DMS53 (cell line): Measurements from ENCODE around the gene TYRP1.
A peak's percentile ranks its signal among the peaks of the same experiment; 100 is the strongest.

Experiments used
- DNase-seq: peaks from one replicate; lab custom pipeline; 2025; lab: John Stamatoyannopoulos, UW

Gene TYRP1

DNA sequence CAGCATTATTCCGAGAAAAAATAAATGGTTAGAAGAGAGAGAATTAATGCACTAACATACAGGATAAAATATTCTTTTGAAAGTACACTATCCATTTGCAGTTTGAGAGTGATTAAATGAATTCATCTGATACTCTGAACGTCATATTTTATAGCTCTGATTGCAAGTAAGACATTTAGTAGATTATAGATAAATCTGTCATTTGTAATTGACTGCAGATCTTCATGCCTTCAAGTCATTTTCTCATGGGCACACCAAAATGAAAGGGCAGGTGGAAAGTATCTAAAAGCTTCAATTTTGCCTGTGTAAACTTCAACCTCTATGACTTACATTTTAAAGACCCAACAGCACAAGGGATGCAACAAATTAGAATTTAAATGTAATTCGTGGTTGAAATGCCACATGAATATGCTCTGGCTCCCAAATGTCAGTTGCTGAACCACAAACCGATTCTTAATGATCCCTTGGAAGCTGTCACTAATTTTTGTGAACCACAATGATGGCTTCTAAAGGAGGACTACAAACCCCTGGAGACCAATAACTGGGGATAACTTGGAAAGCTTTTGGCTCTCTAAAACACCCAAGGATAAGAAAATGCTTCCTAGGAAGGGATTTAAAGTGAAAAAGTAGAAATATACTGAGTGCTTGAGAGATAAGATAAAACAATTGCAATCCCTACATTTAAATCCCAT is 3.9 kb downstream of the TYRP1 start:
- no peak for DNase-seq

DNA sequence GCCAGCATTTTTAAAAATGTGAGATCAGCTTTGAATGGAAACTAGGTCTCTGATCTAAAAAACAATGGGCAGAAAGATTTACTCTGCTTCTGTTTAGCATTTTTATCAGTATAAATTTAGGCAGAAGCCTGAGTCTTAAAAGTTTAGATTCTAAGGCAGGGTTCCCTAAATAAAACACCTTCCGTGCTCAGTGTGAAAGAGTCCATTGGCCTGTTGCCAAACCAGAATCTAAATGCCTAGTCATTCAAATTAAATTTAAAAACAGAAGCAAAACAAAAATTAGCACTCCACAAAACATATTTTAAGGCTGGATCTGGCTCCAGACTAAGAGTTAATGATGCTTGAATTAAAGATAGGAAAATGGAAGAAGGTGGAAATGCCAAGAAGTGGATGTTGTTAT is 4.5 kb downstream of the TYRP1 start:
- no peak for DNase-seq

DNA sequence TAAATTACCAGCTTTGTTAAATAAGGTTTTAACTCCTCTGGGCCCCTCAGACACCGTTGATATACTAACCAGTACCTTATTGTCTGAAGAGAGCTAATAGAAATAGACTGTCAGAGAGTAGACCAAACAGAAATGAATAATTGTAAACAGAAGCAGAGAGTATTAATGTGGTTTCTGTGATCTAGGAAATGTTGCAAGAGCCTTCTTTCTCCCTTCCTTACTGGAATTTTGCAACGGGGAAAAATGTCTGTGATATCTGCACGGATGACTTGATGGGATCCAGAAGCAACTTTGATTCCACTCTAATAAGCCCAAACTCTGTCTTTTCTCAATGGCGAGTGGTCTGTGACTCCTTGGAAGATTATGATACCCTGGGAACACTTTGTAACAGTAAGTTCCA is 5.1 kb downstream of the TYRP1 start:
- DNase-seq: no peak

DNA sequence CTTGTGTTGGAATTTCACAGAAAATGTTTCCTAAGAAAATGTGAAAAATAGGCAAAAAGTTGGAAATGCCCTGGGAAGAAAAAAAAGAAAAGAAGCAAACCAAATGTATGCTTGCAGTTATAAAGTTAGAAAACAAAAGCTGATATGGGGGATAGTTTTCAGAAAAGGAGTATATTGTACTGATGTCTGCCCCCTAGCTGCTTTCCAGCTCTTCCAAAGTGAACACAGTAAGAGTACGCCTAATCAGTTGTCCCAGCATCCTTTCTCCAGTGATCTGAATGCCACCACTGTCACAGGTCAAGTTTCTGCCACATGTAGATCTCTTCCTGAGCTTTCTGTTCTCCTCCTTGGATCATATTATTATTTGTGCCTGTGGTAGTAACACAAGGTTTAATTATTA is 5.8 kb downstream of the TYRP1 start:
- DNase-seq: no peak

DNA sequence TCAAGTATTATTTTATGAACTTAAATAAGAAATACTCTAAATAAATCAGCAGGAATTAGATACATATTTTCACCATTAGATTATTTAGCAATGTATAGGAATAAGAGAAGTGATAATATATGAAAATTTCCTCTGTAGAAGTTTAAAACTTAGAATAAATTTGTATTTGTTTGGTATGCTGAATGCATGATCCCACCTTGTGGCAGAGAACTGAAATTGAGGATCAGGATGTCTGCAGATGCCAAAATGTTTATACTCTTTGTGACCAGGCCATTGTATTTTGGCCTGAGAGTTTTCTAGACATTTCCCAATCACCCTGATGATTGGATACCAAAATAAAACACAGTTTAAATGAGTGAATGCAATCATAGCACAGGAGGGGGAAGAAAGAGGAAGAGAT is 6.3 kb downstream of the TYRP1 start:
- no peak for DNase-seq

DNA sequence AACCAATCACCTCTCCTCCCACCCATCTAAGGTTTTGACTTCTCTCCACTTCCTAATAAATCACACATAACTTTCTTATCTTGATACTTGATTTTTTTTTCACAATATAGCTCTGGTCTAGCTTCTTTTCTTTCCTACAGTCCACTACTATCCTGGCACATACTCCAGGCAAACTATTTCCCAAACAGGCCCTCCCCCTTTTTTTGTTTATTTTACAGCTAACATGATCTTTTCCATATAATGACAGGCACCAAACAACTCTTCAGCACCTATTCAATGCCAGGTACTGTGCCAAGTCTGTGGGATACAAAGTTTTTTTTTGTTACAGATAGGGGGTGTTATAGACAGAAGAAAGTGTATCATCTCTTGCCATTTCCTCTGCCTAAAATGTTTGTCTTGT is 7.9 kb downstream of the TYRP1 start:
- DNase-seq: no peak

DNA sequence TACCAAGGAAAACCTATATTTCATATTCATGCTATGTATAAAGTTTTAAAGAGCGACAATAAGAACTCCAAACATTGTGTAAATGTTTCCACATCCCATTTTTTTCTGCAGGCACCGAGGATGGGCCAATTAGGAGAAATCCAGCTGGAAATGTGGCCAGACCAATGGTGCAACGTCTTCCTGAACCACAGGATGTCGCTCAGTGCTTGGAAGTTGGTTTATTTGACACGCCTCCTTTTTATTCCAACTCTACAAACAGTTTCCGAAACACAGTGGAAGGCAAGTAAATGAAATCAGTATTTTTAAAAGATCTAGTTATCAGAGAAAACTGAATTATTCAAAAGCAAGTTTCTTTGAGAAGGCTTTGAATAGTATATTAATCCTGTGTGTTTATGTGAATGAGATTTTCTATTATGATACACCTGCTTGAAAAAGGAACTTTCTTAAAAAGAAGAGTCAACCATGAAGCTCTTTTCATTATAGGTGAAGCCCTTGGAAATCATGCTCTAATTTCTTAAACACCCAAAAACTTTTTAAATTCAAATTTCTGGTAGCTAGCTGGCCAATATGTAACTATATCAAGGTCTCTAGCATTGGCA is 9.1 kb downstream of the TYRP1 start:
- DNase-seq: peak; percentile 12

DNA sequence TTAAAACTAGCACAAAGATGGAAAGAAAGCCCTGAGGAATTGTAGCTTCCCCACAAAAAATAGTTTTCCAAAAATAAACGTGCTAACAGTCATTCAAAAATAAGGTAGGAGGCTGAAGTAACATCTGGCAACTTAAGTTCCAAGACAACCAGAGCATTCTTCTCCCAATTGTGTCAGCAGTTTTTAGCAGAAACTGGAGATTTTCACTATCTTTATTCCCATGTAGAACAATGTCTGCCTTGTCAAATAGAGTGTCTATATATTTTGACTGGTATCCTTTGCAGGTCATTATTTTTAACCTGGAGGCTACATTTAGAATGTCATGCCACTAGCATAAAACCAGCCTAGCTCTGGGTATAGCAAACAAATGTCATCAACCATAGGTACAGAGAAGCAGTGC is 10.8 kb downstream of the TYRP1 start:
- no peak for DNase-seq

DNA sequence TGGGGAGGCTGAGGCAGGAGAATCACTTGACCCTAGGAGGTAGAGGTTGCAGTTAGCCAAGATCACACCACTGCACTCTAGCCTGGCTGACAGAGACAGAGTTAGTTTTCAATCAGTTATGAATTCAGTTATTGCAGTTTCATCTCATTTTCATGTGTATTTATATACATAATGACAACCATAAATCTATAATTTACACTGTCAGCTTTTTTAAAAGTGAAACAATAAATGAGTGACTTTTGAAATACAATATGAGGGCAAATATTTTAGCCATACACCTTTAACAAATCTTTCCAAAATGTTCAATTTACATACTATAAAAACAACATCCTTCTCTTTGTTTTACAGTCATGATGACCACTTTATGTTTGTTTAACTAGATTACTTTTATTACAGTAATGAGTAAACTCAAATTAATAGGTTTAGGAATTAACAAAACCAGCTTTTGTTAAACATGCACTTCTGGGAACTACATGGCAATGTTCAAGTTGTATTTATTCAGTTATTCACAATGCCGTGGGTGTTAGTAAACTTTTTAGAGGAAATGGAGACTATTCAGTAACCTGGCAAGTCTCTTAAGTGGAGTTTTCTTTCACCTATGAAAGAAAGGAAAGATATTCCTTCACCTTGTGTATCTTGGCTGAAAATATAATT is 12.7 kb downstream of the TYRP1 start:
- no peak for DNase-seq

DNA sequence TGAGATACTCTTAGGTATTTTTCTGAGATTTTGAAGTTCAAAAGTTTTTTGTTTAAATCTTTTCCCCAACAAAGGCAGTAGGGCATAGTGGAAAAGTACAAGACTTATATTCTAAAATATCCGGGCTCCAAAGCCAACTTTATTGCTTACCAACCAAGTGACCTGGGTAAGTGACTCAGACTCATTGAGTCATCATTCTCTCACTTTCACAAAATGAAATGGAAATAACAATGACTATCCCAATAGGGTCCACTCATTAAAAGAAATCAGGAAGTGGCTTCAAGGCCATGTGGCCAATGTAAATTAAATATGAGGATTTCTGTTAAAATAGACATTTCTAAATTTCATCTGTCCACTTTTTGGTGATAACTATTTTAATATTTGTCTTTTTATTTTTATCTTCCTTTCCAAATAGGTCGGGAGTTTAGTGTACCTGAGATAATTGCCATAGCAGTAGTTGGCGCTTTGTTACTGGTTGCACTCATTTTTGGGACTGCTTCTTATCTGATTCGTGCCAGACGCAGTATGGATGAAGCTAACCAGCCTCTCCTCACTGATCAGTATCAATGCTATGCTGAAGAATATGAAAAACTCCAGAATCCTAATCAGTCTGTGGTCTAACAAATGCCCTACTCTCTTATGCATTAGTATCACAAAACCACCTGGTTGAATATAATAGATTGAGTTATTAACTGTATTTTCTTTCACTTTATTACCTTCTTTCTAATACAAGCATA is 15.5 kb downstream of the TYRP1 start:
- DNase-seq: peak; percentile 2

DNA sequence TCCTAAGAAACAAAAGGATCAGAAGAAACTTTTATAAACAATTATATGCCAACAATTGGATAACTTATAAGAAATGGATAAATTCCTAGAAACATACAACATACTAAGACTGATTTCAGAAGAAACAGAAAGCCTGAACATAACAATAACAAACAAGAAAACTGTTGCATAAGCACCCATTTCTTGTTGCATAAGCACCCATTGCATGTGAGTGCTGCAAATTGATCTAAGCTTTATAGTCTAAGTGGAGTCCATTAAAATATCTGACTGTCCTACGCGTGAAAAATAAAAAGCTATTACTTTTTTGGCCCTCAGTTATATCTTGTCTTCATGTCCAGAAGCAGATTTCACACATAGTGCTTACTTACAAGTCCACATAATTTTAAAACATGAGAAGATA is 19.3 kb downstream of the TYRP1 start:
- no peak for DNase-seq

DNA sequence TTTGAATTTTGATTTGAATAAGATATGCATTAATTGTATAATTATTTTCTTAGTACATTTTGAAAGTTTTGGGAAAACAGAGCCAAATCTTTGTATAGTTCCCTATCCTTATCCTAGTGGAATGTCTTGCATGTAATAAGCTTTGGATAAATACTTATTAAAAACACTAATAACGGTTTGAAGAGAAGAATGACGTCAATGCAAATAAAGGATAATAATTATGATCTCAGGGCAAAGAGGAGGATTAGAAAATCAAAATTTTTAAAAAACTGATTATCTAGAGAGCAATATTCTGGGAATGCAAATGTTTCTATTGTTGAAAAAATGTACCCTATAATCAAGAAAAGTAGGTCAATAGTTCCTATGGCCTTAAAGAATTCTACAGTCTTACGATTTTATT is 22.1 kb downstream of the TYRP1 start:
- DNase-seq: no peak

DNA sequence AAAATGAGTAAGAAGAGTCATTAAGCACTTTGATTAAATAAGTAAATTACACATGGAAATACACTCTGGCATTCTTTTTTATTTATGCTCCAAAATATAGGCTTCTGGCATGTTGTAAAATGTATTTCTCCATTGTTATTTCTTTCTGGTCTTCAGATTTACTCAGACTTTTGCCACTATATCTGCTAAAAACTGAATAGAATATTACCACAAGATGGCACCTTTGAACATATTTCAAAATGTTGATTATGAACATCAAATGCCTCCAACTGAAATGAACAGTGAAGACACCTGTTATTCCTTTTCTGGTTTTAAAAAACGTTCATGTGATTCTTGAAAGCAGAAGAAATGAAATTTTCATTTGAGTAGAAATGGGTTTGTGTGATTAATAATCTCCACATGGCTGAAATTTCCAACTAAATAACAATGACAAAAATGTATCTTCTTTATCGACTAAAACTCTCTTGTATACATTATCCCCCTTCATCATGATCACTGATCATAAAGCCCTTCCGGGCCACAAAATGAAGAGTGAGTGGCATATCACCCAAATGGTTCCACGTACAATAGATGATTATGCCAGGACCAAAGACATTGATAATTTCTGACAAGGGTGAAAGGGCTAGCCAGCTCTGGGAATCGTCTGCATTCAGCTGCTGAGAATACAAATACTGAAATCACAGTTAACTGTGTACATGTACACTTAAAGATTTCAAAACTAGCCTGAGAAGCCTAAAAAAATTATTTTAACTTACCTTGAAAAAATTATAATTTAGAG is 23.8 kb downstream of the TYRP1 start:
- DNase-seq: peak; percentile 1

DNA sequence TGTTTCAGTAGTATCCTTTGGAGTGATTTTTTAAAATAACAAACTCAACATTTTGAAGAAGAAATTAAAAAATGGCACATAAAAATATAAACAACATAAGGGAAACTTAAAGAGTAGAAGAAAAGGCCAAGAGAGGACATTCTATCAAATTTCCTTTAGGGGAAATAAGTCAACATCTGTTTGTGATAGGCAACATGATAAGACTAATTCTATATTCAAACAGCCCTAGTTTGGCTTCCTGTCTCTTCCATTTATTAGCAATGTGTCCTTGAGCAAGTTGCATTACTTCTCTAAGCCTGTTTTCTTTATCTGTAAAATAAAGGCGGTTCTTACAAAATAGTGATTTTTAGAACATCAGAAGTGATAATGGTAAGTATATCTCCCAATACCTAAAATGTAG is 24.7 kb downstream of the TYRP1 start:
- DNase-seq: no peak

DNA sequence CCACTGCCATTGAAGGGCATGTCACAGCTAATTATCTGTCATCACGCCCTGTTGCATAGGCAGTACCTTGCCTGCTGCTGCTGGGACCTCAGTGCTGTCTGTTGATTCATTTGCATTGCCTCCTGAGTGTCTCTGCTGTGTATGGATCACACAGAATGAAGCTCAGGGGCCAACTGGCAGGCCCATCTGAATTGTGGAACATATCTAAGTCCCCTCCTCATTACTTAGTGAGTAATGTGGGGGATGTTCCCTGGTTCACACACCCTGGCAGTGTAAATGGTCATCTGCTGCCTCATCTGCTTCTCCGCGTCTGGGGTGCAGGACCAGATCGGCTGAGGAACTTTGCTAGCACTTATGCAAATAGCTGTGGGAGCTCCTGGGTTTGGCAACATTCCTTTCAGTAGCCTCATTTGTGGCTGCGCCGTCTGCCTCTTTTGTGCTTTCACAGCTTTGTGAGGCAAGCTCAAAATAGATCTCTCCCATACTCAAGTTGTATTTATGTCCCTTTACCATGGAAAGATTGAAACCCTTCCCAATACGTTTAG is 25.4 kb downstream of the TYRP1 start:
- DNase-seq: no peak

DNA sequence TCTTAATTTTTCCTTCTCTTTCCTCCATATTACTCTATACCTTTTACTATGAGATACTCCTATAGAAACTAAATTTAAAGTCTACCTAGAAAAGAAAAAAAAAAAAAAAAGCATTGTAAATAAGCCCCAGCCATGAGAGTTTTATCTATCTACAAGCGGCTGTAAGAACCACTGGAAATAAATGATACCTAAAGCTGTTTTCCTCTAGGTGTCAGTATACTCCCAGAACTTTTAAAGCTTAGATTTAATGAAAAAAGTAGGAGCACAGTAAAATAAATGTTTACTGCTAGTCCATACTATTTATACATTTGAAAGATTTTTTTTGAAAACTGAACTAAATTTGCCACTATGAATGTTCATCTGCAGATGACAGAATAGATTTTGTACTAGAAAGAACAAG is 26.2 kb downstream of the TYRP1 start:
- DNase-seq: peak; percentile 51

DNA sequence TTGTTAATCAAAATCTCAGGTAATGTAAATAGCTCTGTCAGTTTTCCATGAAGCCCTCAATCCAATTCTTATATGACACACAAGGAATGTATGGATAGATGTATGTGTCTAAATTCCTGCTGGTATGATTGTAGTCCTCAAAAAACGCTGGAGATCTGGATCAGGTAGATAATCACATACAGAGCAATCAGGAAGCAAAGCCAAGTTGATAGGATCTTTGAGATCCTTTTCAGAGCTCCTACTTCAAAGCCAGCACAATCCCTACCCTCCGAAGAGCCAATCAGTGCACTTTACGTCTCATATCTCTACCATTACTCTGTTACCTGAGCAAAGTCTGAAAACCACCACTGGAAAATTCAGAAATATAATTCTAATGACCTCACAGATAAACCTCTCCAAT is 27.4 kb downstream of the TYRP1 start:
- DNase-seq: no peak

DNA sequence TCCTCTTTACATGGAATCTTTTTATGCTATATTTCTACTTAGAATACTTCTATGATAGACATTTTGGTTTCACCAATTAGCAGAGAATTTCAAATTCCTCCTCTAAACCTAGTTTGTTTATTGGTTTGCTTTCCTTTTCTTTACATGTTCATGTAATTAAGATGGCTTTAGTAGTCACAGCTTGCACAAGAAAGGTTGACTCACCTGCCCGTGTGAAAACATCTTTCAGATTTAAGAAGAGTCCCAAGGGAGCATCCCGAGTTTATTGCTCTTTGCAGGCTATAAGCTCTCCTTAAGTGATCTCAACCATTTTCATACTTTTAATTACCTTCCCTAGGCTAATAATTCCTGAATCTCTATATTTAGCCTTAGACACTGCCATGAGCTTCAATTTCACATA is 28.9 kb downstream of the TYRP1 start:
- no peak for DNase-seq

DNA sequence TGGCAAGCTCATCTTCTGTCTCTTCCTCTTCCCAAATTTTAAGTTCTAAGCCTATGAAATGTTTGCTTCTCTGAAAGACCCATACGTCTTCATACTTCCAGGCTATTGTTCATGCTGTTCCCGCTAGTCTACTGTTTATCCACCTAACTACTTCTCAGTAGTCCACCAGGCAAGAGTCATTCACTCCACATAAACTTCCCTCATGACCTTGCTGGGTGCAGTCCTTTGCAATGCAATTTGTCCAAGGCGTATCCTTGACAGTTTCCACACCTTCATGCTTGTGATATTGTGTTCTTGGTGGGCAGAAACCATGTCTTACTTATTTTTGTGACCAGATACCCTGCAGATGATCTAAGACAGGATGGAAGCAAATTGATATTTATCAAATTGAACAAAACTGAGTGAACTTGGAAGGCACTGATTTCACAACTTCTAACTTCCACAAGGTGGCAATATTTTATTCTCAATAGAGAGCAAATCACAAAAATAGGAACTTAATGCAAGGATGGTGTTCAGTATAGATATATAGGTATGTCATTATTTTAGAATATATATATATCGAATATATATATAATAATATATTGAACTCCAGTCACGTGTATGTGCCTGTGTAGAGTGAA is 30.3 kb downstream of the TYRP1 start:
- DNase-seq: peak; percentile 37

DNA sequence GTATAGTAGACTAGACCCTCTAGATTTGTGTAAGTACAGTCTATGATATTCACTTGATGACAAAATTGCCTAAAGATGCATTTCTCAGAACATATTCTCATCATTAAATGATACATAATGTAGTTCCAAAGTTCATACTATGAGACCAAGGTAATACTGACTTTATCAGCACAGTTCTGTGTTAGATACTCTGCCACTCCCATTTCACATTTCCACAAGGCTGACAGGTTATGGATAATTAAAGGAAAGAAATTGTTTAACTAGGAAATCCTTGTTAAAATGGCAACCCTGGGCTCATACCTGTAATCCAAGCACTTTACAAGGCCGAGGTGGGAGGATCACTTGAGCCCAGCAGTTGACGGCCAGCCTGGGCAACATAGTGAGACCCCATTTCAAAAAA is 33.6 kb downstream of the TYRP1 start:
- DNase-seq: no peak

DNA sequence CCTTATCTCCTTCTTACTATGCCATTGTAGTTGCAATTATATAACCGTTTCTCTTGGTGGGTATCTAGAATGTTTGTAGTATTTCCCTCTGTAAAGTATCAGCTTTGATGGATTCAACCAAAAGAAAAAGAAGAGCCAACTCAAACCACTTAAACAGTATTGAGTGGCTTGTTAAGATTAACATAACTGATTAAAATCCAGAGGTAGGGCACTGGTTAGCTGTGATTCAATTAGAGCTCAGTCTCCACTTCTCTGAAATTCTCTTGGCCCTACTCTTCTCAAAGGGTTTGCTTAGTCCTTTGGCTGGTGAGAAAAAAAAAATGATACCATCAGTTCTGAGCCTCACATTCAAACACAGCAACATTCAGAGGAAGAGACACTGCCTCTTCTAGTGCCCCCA is 37.0 kb downstream of the TYRP1 start:
- DNase-seq: no peak

DNA sequence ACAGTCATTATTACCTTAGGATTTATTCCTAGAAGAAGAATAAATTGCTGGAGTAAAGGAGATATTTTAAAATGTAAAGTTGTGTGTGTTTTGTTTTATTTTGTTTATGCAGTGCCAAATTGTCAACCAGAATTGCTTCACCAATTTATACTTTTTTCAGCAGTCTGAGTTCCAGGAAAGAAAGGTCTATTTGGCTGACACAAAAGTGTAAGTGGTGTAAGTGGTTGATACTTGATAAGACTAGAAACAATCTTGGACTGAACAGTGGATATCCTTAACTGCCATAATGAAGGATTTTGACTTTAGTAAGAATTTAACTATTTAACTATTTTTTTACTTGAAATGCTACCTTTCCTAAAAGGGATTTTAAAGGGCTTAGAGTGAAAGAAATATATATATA is 37.7 kb downstream of the TYRP1 start:
- DNase-seq: no peak
